GM12892 (cell line): ENCODE data around the gene CCT2.

Experiments
- POLR2A ChIP-seq: IDR thresholded peaks from 2 replicates; pipeline ENCODE4 v1.6.1; 2011; ENCODE audit warnings: low read depth, low read length, control low read depth
- POLR2AphosphoS5 ChIP-seq: IDR thresholded peaks from 2 replicates; pipeline ENCODE4 v1.6.1; 2011; ENCODE audit warnings: low read depth, low read length, control low read depth
- TAF1 ChIP-seq: IDR thresholded peaks from 2 replicates; pipeline ENCODE4 v1.6.1; 2011; ENCODE audit warnings: low read depth, mild to moderate bottlenecking, control low read depth, low read length, borderline replicate concordance

DNA sequence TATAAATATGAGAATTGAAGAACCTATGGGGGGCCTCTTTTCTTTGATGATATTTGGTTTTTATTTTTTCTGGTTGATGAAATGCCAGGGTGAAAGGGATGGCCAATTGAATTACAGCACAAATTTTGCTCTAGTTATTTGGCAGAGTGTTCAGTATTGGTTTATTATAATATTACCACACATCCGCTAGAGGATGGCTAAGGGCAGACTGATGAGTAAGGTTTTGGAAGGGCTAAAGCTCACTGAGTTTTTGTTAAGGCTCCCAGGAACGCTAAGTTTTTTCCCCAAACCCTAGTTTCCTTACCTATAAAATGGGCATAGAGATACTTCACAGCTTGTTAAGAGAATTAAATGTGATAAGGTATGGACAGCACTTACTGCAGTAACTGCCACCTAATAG is 59.8 kb downstream of the CCT2 start:
- no peak for TF ChIP-seq POLR2A
- TF ChIP-seq TAF1, result no peak
- no peak for TF ChIP-seq POLR2AphosphoS5
